GM19452 (cell line): ENCODE measurements around the gene TJP1.
"Not testable (repeated sequence)": the region's sequence is repeated elsewhere in the genome, so short reads cannot be mapped to it uniquely, and the experiment has no call there.

Source experiments
- ATAC-seq: cut with Tn5 transposase; IDR thresholded peaks from one replicate; pipeline ENCODE4 v1.9.1; 2021; ENCODE audit not compliant: unreplicated experiment

TJP1 gene

GRCh38 chr15:29670266-29670665 lies 152.0 kb downstream of the TJP1 start:
- ATAC-seq, result no peak

- no peak for ATAC-seq
Measured at GRCh38 chr15:29669823-29670222, 152.4 kb downstream of the TJP1 start.

- ATAC-seq, result no peak
Measured at GRCh38 chr15:29668120-29668602, 154.1 kb downstream of the TJP1 start.

- no peak for ATAC-seq
Measured at GRCh38 chr15:29666241-29666640, 156.0 kb downstream of the TJP1 start.

GRCh38 chr15:29665444-29666003 lies 156.7 kb downstream of the TJP1 start:
- no peak for ATAC-seq

GRCh38 chr15:29664406-29664805 lies 157.9 kb downstream of the TJP1 start:
- no peak for ATAC-seq

- ATAC-seq, result not testable (repeated sequence)
Measured at GRCh38 chr15:29657476-29657817, 164.8 kb downstream of the TJP1 start.

- ATAC-seq, result no peak
Measured at GRCh38 chr15:29656636-29657475, 165.4 kb downstream of the TJP1 start.

GRCh38 chr15:29652595-29652994 lies 169.7 kb downstream of the TJP1 start:
- ATAC-seq, result no peak

GRCh38 chr15:29651476-29652233 lies 170.6 kb downstream of the TJP1 start:
- ATAC-seq, result no peak
